ENCODE data around the gene STAT5B. TPM values are rescaled to one million over a fixed set of nuclear protein-coding genes. Genes with fewer than 3 reads are reported as not detected.

The STAT5B gene
- total RNA-seq, 1 experiment from 2014 or later: 36.4 TPM

GRCh38 chr17:42279776-42280630 is 3.8 kb upstream of the STAT5B start:
- Mint-ChIP-seq H3K27me3 (ENCODE audit: low read depth) (peaks cover 6% of the 10 kb centered on the region), H3K27ac (no peak overlapping the region), H3K36me3 (no peaks in the 10 kb centered on the region), H3K4me1 (peaks cover 23% of the 10 kb centered on the region), H3K4me3 (no peak overlapping the region), H3K9me3 (no peaks in the 10 kb centered on the region)
- no peak for DNase-seq (ENCODE audit: low spot score)
- TF ChIP-seq EMX1 (CRISPR knock-in tag; IDR thresholded peaks at IDR 0.05) (no peak), NFYB (CRISPR knock-in tag; conservative IDR thresholded peaks at IDR 0.05; ENCODE audit: low read depth) (no peak), ETV6 (CRISPR knock-in tag; IDR thresholded peaks at IDR 0.05) (no peak), CDX4 (CRISPR knock-in tag; IDR thresholded peaks at IDR 0.05; ENCODE audit: borderline replicate concordance) (no peak), ZNF138 (CRISPR knock-in tag; conservative IDR thresholded peaks at IDR 0.05) (no peak), GTF2I (CRISPR knock-in tag; conservative IDR thresholded peaks at IDR 0.05) (no peak)
- ChIA-PET CTCF (interaction anchor here (0.6 to 1.4 kb wide), 7 partner anchors 9 to 247 kb away, joined by 3 to 13 read pairs (median 4); partner anchors contain the start of gene STAT5A), POLR2A (interaction anchor here (0.7 kb wide), 1 partner anchor 36 kb away, joined by 4 read pairs; no protein-coding TSS in a partner anchor)
- ATAC-seq: no peak

GRCh38 chr17:42277342-42277712 is 1.1 kb upstream of the STAT5B start:
- H3K4me3 Mint-ChIP-seq: peak overlapping the region; percentile 74
- H3K36me3 Mint-ChIP-seq: no peaks in the 10 kb centered on the region
- peaks cover 44% of the 10 kb centered on the region for H3K4me1 Mint-ChIP-seq
- ChIA-PET CTCF (interaction anchor here (0.6 to 1.9 kb wide), 13 partner anchors 11 to 271 kb away, joined by 3 to 23 read pairs (median 3); partner anchors contain the start of genes CAVIN1, DNAJC7 and STAT5A), POLR2A (interaction anchor here (0.7 to 1.2 kb wide), 5 partner anchors 11 to 158 kb away, joined by 3 to 6 read pairs (median 3); partner anchors contain the start of genes STAT3 and STAT5A)
- H3K27me3 Mint-ChIP-seq (ENCODE audit: low read depth): peaks cover 6% of the 10 kb centered on the region
- no peak overlapping the region for H3K27ac Mint-ChIP-seq
- ATAC-seq (no peak), DNase-seq (ENCODE audit: low spot score) (no peak)
- H3K9me3 Mint-ChIP-seq: no peaks in the 10 kb centered on the region
- TF ChIP-seq ZNF317 (CRISPR knock-in tag; IDR thresholded peaks at IDR 0.05; ENCODE audit: borderline replicate concordance, low read depth) (no peak), CDX4 (CRISPR knock-in tag; IDR thresholded peaks at IDR 0.05; ENCODE audit: borderline replicate concordance) (no peak), ETV6 (CRISPR knock-in tag; IDR thresholded peaks at IDR 0.05) (no peak), PRDM15 (CRISPR knock-in tag; IDR thresholded peaks at IDR 0.05) (no peak), TCF7 (CRISPR knock-in tag; IDR thresholded peaks at IDR 0.05; ENCODE audit: low read depth) (no peak), IRF2 (CRISPR knock-in tag; IDR thresholded peaks at IDR 0.05; ENCODE audit: borderline replicate concordance, low read depth) (no peak), ZBTB21 (CRISPR knock-in tag; IDR thresholded peaks at IDR 0.05; ENCODE audit: borderline replicate concordance) (no peak), USF1 (CRISPR knock-in tag; IDR thresholded peaks at IDR 0.05) (no peak), GABPB1 (CRISPR knock-in tag; IDR thresholded peaks at IDR 0.05) (no peak), AFF4 (CRISPR knock-in tag; IDR thresholded peaks at IDR 0.05; ENCODE audit: borderline replicate concordance) (no peak), ZNF532 (CRISPR knock-in tag; IDR thresholded peaks at IDR 0.05; ENCODE audit: borderline replicate concordance) (no peak), OVOL2 (CRISPR knock-in tag; IDR thresholded peaks at IDR 0.05; ENCODE audit: borderline replicate concordance) (no peak), IRF1 (CRISPR knock-in tag; IDR thresholded peaks at IDR 0.05) (no peak)
